Activated CD4-positive, alpha-beta memory T cell treated with anti-CD3 and anti-CD28 coated beads for 36 hours (primary cell): Measurements from ENCODE around the gene PKD2L1. TPM values are rescaled to one million over a fixed set of nuclear protein-coding genes. Genes with fewer than 3 reads are reported as not detected.
A peak's percentile ranks its signal among the peaks of the same experiment; 100 is the strongest.
"Not testable (repeated sequence)": the region's sequence is repeated elsewhere in the genome, so short reads cannot be mapped to it uniquely, and the experiment has no call there.

ENCODE experiments used
- CTCF ChIA-PET: fragments of 350-600 bp; sonication (Branson Sonifier 250); formaldehyde crosslinking; loops from one replicate; lab custom pipeline; 2021; ENCODE audit warnings: antibody characterized with exemption, inconsistent platforms; lab: Charles Lee
- POLR2A ChIA-PET: fragments of 350-600 bp; sonication (Branson Sonifier 250); formaldehyde crosslinking; loops from one replicate; lab custom pipeline; 2021; ENCODE audit warnings: antibody characterized with exemption; lab: Charles Lee
- DNase-seq: peaks from one replicate; pipeline ENCODE4 v3.0.0-alpha.2; 2020
- H3K27ac Mint-ChIP-seq: one replicate; pipeline ENCODE4 v1.8.0; 2021; ENCODE audit warnings: mixed read lengths
- H3K27me3 Mint-ChIP-seq: one replicate; pipeline ENCODE4 v1.8.0; 2021; ENCODE audit warnings: mixed read lengths
- H3K36me3 Mint-ChIP-seq: one replicate; pipeline ENCODE4 v1.8.0; 2021; ENCODE audit warnings: mixed read lengths
- H3K4me1 Mint-ChIP-seq: one replicate; pipeline ENCODE4 v1.8.0; 2021; ENCODE audit warnings: low read depth, mixed read lengths
- H3K4me3 Mint-ChIP-seq: one replicate; pipeline ENCODE4 v1.8.0; 2021; ENCODE audit warnings: mild to moderate bottlenecking, mixed read lengths
- H3K9me3 Mint-ChIP-seq: one replicate; pipeline ENCODE4 v1.8.0; 2021; ENCODE audit warnings: mixed read lengths
- intact Hi-C: fragments of 100-400 bp; cut with micrococcal nuclease; formaldehyde crosslinking; loops from one replicate; pipeline ENCODE4 v1.15.1; 2023
- total RNA-seq, 2 experiments: library from RNA; stranded (reverse); gene quantifications; one replicate each; pipeline ENCODE4 v1.2.3, GENCODE V29; 2021

Gene PKD2L1
- total RNA-seq, 2 experiments from 2014 or later: not detected

DNA sequence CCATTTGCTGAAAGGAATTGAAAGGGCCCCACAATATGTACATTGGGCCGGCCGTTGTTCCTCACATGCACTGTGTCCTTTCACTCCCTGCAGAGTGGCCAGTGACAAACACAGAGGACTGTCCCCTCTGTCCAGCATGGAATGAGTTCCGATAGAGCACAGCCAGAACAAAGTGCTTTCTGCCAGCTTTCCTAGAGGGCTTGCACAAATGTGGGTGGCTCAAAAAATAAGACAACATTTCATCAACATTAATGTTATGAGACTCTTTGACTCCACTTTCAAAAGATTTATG is 2.4 kb downstream of the PKD2L1 start:
- no peak for DNase-seq
- Mint-ChIP-seq H3K9me3 (no peaks in the 10 kb centered on the region), H3K27ac (no peak overlapping the region), H3K36me3 (no peaks in the 10 kb centered on the region), H3K4me3 (no peak overlapping the region), H3K4me1 (peaks cover 12% of the 10 kb centered on the region), H3K27me3 (peaks cover 2% of the 10 kb centered on the region)
- ChIA-PET CTCF (interaction anchor here (0.6 to 1.4 kb wide), 4 partner anchors 9 to 191 kb away, joined by 3 to 4 read pairs (median 3); no protein-coding TSS in a partner anchor), POLR2A (interaction anchor here (1.4 kb wide), 1 partner anchor 183 kb away, joined by 9 read pairs; no protein-coding TSS in a partner anchor)
- intact Hi-C loops: loop anchor here (2.0 kb wide), 1 partner anchor 41 kb away; the partner anchor contains the start of gene BLOC1S2

DNA sequence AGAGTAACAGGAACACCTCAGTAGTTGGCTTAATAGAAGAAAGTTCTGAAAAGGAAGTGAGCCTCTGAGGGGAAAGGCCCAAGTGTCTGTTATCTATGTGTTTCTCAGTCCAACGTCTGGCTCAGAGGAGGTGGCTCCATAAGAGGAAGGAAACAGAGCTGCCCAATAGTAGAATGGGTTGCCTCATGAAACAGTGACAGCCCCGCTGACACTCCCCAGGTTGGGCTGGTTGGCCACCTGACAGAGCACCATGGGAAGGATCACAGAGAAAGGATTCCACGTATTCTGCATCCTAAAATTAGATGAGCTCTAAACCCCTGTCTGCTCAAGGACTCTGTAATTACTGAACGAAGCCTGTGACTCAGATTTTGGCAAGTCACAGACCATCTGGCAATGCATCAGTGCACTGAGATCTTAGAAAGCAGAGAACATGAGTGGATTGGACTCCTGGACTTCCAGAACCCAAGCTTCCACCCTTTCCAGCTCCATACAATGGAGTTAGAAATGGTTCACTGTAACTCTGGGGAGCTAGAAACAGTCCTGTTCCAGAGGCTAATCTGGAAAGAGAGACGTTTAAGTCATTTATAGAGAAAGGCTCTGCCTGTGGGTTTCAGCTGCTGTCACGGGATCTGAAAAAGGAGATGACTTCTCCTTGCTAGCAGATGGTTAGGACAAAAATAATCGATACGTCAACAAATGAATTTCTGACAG is 2.9 kb downstream of the PKD2L1 start:
- H3K36me3 Mint-ChIP-seq: no peaks in the 10 kb centered on the region
- ChIA-PET CTCF (interaction anchor here (0.6 to 1.4 kb wide), 5 partner anchors 9 to 192 kb away, joined by 3 to 4 read pairs (median 3); no protein-coding TSS in a partner anchor), POLR2A (interaction anchor here (1.4 kb wide), 1 partner anchor 183 kb away, joined by 9 read pairs; no protein-coding TSS in a partner anchor)
- peaks cover 2% of the 10 kb centered on the region for H3K27me3 Mint-ChIP-seq
- DNase-seq: peak; percentile 64
- intact Hi-C loops: loop anchor here (2.0 kb wide), 1 partner anchor 40 kb away; the partner anchor contains the start of gene BLOC1S2
- no peak overlapping the region for H3K4me3 Mint-ChIP-seq
- H3K27ac Mint-ChIP-seq: peak overlapping the region; percentile 55
- no peaks in the 10 kb centered on the region for H3K9me3 Mint-ChIP-seq
- H3K4me1 Mint-ChIP-seq: peaks cover 12% of the 10 kb centered on the region

DNA sequence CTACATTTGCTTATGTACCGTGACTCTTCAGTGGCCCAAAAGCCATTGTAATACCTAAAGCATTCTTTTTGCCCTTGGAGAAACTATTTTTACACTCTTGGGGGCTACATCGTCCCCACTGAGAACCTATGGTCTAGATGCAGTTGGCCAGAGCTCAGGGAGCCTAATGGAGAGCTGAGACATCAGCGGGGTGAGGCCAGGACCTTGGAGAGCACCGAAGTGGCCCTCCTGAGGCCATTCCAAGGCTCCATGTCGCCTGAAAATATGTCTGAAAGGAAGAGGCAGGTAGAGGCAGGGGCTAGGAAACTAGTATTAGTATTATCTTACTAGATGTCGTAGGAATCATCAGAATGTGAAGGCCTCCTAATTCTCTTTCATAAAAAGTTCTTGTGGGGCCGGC is 4.9 kb downstream of the PKD2L1 start:
- no peak overlapping the region for H3K4me3 Mint-ChIP-seq
- H3K9me3 Mint-ChIP-seq: no peaks in the 10 kb centered on the region
- DNase-seq: no peak

DNA sequence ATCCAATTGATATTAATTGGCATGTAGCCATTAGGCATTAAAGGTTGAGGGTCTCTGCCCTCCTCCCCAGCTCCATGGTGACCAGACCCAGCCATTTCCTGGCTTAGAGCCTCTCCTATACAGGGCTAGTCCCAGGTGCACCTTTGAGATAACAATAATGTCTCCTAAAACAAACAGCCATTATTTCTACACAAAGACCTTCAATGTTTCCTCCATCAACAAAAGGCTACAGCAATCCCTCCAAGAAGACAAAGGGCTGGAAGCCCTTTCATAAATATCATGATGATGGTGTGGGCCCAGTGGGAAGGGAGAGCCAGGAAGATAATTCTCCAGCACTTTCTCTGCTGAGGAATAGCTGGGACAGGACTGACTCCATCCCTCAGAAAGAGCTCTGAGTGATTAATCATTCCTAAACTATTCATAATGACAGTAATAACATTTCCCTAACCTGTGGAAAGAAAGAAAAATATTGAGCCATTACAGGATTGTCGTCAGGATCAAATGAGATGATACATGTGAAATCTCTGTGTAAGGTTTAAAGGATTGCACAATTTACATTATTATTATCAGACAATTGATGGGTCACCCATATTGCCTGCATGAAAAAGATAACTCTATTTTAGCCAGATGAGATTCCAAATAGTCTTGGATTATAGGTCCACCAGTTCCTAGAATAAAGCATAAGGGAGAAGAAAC is 10.2 kb downstream of the PKD2L1 start:
- H3K27me3 Mint-ChIP-seq: peaks cover 15% of the 10 kb centered on the region
- H3K27ac Mint-ChIP-seq: no peak overlapping the region
- H3K9me3 Mint-ChIP-seq: no peaks in the 10 kb centered on the region
- ChIA-PET POLR2A (no interaction called here), CTCF (no interaction called here)
- H3K4me1 Mint-ChIP-seq: no peaks in the 10 kb centered on the region
- DNase-seq: no peak
- H3K36me3 Mint-ChIP-seq: no peaks in the 10 kb centered on the region
- intact Hi-C loops: no loop called here
- H3K4me3 Mint-ChIP-seq: no peak overlapping the region

More for the DNA sequence above, 4.9 kb downstream of the PKD2L1 start:
- H3K36me3 Mint-ChIP-seq: no peaks in the 10 kb centered on the region
- ChIA-PET CTCF (interaction anchor here (0.6 kb wide), 1 partner anchor 15 kb away, joined by 4 read pairs; no protein-coding TSS in a partner anchor), POLR2A (no interaction called here)
- H3K27ac Mint-ChIP-seq: no peak overlapping the region
- peaks cover 12% of the 10 kb centered on the region for H3K4me1 Mint-ChIP-seq
- intact Hi-C loops: no loop called here
- peaks cover 2% of the 10 kb centered on the region for H3K27me3 Mint-ChIP-seq

DNA sequence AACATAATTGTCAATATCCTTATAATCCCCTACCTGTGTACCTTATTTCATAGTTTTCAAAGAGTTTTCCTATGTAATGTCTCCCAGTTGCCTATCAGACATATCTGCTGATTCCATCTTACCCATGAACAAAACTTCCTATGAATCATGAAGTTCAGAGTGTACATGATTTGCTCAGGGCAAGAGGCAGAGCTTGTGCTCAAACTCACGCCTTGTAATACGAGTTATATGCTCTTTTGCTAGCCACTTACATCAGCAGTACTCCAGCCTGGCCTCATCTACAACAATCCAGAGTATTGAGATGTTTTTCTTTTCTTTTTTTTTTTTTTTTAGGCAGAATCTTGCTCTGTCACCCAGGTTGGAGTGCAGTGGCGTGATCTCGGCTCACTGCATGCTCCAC is 11.8 kb downstream of the PKD2L1 start:
- ChIA-PET CTCF (no interaction called here), POLR2A (no interaction called here)
- H3K9me3 Mint-ChIP-seq: no peaks in the 10 kb centered on the region
- H3K4me3 Mint-ChIP-seq: no peak overlapping the region
- no peak overlapping the region for H3K27ac Mint-ChIP-seq
- DNase-seq: no peak
- H3K36me3 Mint-ChIP-seq: no peaks in the 10 kb centered on the region
- H3K4me1 Mint-ChIP-seq: no peaks in the 10 kb centered on the region
- intact Hi-C loops: no loop called here
- H3K27me3 Mint-ChIP-seq: peaks cover 17% of the 10 kb centered on the region

DNA sequence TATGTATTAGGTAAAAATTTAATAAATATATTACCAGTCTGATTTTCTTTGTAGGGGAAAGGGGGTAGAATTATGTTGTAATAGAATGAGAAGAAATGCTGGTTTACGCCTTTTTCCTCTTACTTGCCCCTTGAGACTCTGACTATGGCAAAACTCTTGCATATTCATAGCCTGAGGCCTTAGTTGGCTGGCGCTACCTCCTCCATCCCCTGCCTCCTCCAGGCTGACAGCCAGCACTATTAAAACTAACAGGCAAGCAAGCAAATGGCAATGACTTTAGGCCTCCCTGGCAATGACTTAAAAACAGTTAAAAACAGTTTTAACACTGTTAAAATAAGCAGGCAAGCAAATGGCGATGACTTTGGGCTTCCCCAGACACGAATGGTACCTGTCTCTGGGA is 14.4 kb downstream of the PKD2L1 start:
- ChIA-PET POLR2A (interaction anchor here (0.6 kb wide), 1 partner anchor 95 kb away, joined by 3 read pairs; no protein-coding TSS in a partner anchor), CTCF (no interaction called here)
- intact Hi-C loops: no loop called here
- H3K4me3 Mint-ChIP-seq: no peak overlapping the region
- H3K27ac Mint-ChIP-seq: no peak overlapping the region
- no peaks in the 10 kb centered on the region for H3K9me3 Mint-ChIP-seq
- H3K36me3 Mint-ChIP-seq: no peaks in the 10 kb centered on the region
- DNase-seq: no peak
- H3K27me3 Mint-ChIP-seq: peaks cover 29% of the 10 kb centered on the region
- no peaks in the 10 kb centered on the region for H3K4me1 Mint-ChIP-seq

DNA sequence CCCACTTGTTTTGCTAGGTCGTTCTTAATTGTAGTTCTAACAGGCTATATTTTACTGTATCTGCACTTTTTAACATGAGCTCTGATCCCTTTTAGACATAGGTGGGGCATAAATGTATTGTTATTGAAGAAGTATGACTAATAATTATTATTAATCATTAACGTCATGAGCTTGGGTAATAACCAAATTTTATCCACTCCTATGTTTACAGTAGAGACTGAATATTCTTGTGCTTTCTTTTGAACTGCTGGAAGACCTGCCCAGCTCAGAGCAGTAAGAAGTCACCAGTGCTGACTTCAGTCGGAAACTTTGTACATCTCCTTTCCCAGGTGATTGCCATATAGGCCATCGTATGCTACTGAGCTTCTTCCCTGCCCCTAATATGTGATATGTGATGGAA is 18.7 kb downstream of the PKD2L1 start:
- no peak for DNase-seq
- H3K4me3 Mint-ChIP-seq: no peak overlapping the region
- H3K27ac Mint-ChIP-seq: no peak overlapping the region
- no peaks in the 10 kb centered on the region for H3K9me3 Mint-ChIP-seq
- H3K27me3 Mint-ChIP-seq: peaks cover 26% of the 10 kb centered on the region
- no peaks in the 10 kb centered on the region for H3K4me1 Mint-ChIP-seq
- intact Hi-C loops: no loop called here
- H3K36me3 Mint-ChIP-seq: no peaks in the 10 kb centered on the region
- ChIA-PET POLR2A (no interaction called here), CTCF (interaction anchor here (0.6 kb wide), 1 partner anchor 22 kb away, joined by 3 read pairs; no protein-coding TSS in a partner anchor)

DNA sequence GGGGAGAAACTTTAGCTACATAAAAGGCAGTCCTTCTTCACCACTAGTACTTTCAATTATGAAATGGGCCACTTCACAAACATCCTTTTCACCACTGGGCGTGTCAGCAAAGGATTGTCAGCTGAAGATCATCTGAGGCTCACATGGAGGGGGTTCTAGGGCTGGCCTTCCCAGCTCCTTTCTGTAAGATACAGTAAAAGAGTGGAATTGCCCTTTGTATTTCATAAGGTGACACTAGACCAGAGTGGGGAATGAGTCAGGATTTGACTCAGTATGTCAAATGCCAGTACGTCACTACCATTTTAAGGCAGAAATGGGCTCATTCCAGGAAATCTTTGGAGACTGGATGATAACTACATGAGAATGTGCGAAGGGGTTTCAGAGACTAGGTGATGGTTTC is 22.3 kb downstream of the PKD2L1 start:
- intact Hi-C loops: no loop called here
- Mint-ChIP-seq H3K4me1 (no peaks in the 10 kb centered on the region), H3K27me3 (peaks cover 30% of the 10 kb centered on the region)

DNA sequence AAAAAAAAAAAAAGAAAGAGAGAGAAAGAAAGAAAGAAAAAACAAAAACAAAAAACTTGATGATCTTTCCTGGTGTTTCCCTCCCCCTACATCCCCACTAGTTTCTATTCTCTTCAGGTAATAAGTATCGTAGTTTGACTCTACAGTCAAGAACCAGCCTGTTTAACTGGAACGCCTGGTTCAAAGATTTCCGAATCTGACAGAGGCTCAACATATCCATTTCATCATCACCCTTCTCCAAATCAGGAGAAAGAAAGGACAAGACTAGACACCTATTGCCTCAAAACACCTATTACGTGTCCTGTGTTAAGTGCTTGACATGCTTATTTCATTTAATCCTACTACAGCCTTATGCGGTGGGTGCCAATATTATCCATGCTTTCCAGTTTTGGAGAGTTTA is 23.2 kb downstream of the PKD2L1 start:
- POLR2A ChIA-PET: no interaction called here
- peaks cover 26% of the 10 kb centered on the region for H3K27me3 Mint-ChIP-seq
- CTCF ChIA-PET: no interaction called here

More for the DNA sequence above, 22.3 kb downstream of the PKD2L1 start:
- Mint-ChIP-seq H3K27ac (no peak overlapping the region), H3K36me3 (no peaks in the 10 kb centered on the region), H3K9me3 (no peaks in the 10 kb centered on the region), H3K4me3 (no peak overlapping the region)
- CTCF ChIA-PET: no interaction called here
- DNase-seq: no peak
- POLR2A ChIA-PET: no interaction called here

DNA sequence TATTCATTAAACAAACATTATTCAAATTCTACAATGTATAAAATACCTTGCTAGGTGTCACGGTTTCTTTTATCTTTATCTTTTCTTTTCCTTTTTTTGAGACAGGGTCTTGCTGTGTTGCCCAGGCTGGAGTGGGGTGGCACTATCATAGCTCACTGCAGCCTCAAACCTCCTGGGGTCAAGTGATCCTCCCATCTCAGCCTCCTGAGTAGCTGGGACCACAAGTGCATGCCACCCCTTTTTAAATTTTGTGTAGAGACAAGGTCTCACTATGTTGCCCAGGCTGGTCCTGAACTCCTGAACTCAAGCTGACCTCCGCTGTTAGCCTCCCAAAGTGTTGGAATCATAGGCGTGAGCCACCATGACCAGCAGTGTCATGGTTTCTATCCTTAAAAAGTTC is 25.6 kb downstream of the PKD2L1 start:
- ChIA-PET CTCF (interaction anchor here (1.5 kb wide), 1 partner anchor 204 kb away, joined by 3 read pairs; no protein-coding TSS in a partner anchor), POLR2A (no interaction called here)
- H3K4me3 Mint-ChIP-seq: no peak overlapping the region
- H3K27ac Mint-ChIP-seq: no peak overlapping the region
- H3K36me3 Mint-ChIP-seq: no peaks in the 10 kb centered on the region
- intact Hi-C loops: no loop called here
- H3K4me1 Mint-ChIP-seq: no peaks in the 10 kb centered on the region
- no peak for DNase-seq
- H3K27me3 Mint-ChIP-seq: peaks cover 30% of the 10 kb centered on the region
- H3K9me3 Mint-ChIP-seq: no peaks in the 10 kb centered on the region

More for the DNA sequence above, 23.2 kb downstream of the PKD2L1 start:
- Mint-ChIP-seq H3K36me3 (no peaks in the 10 kb centered on the region), H3K27ac (no peak overlapping the region), H3K4me3 (no peak overlapping the region), H3K9me3 (no peaks in the 10 kb centered on the region), H3K4me1 (no peaks in the 10 kb centered on the region)
- no peak for DNase-seq
- intact Hi-C loops: no loop called here

DNA sequence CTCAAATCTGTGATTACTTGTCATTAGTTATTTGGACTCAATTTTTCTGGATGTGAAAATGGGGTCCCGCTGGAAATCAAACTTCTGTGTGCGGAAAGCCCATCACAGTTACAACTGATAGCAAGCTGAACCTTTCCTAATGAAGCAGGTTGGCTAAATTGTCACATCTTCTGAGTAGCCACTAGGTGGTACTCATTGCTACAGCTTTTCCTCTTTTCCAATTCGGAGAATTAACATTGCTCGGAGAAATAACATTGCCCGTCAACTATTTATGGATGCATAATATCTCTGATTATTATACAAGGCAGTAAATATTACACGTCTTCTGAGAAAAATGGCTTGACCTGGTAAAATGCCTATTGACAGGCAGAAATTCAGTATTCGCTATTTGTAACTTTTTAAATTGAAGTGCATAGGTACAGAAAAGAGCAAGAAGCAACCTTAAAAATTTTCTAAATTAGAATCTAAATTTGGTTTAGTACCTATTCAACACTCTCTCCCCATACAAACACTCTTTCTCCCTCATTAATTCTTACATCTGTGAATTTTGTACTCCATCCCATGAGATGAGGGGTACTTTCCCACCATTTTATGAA is 26.2 kb downstream of the PKD2L1 start:
- CTCF ChIA-PET: interaction anchor here (1.5 kb wide), 1 partner anchor 205 kb away, joined by 3 read pairs; no protein-coding TSS in a partner anchor
- H3K27ac Mint-ChIP-seq: no peak overlapping the region
- POLR2A ChIA-PET: no interaction called here
- H3K4me3 Mint-ChIP-seq: no peak overlapping the region
- no peaks in the 10 kb centered on the region for H3K36me3 Mint-ChIP-seq
- DNase-seq: no peak
- peaks cover 32% of the 10 kb centered on the region for H3K27me3 Mint-ChIP-seq
- intact Hi-C loops: no loop called here
- no peaks in the 10 kb centered on the region for H3K4me1 Mint-ChIP-seq
- no peaks in the 10 kb centered on the region for H3K9me3 Mint-ChIP-seq

DNA sequence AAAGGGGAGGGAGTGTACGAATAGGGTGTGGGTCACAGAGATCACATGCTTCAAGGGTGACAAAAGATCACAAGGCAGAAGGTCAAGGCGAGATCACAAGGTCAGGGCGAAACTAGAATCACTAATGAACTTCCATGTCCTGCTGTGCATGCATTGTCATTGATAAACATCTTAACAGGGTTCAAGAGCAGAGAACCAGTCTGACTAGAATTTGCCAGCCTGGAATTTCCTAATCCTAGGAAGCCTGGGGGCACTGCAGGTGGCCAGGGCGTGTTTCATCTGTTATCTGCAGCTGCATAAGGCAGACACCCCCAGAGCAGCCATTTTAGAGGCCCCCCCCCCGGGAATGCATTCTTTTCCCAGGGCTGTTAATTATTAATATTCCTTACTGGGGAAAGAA is 28.9 kb downstream of the PKD2L1 start:
- intact Hi-C loops, H3K9me3 Mint-ChIP-seq, H3K36me3 Mint-ChIP-seq, DNase-seq, POLR2A ChIA-PET, CTCF ChIA-PET, H3K27ac Mint-ChIP-seq, H3K4me3 Mint-ChIP-seq, H3K4me1 Mint-ChIP-seq: not testable (repeated sequence)
- peaks cover 34% of the 10 kb centered on the region for H3K27me3 Mint-ChIP-seq
